Endothelial cell of umbilical vein (primary cell): ENCODE data around the gene PRKCQ. TPM values are rescaled to one million over a fixed set of nuclear protein-coding genes. Genes with fewer than 3 reads are reported as not detected.

Experiments
- BruUV-seq: library from RNA; stranded (reverse); fragments of 400-500 nt; replicated peaks from 2 replicates; lab custom pipeline; 2021; lab: Mats Ljungman, UMichigan
- CTCF ChIA-PET: fragments of 300-600, 350-600 bp; sonication (Branson Sonifier 250); formaldehyde crosslinking; loops from one replicate; lab custom pipeline; 2021; ENCODE audit warnings: antibody characterized with exemption, inconsistent platforms; lab: Charles Lee
- POLR2A ChIA-PET: fragments of 300-600, 350-600 bp; sonication (Branson Sonifier 250); formaldehyde crosslinking; loops from one replicate; lab custom pipeline; 2021; ENCODE audit warnings: antibody characterized with exemption, inconsistent platforms; lab: Charles Lee
- DNase-seq: peaks from one replicate; pipeline ENCODE4 v3.0.0-alpha.2; 2011; ENCODE audit warnings: low read depth, low spot score
- FAIRE-seq: peaks from 2 replicates; lab custom pipeline; 2011; peaks lifted over from hg19 to GRCh38; lab: Jason Lieb, UNC
- H2AFZ ChIP-seq: 2 replicates; pipeline ENCODE4 v1.6.0; 2012; ENCODE audit warnings: low read depth, low read length, control low read depth, inconsistent platforms
- H3K27ac ChIP-seq: 2 replicates; pipeline ENCODE4 v1.5.1; 2011; ENCODE audit warnings: low read depth, mild to moderate bottlenecking, control low read depth, low read length, moderate library complexity; ENCODE audit not compliant: insufficient read depth
- H3K27me3 ChIP-seq, 2 experiments: 2 replicates each; pipeline versions ENCODE4 v1.6.0 to v1.6.1; 2011; ENCODE audit warnings: low read length in 2 of 2, mixed read lengths in 1 of 2; ENCODE audit not compliant: control insufficient read depth in 2 of 2, insufficient read depth in 2 of 2
- H3K36me3 ChIP-seq, 2 experiments: 2 replicates in 1 of 2; 3 replicates in 1 of 2; pipeline ENCODE4 v1.5.1; 2011; ENCODE audit warnings: low read length in 2 of 2, mild to moderate bottlenecking in 1 of 2, moderate library complexity in 1 of 2; ENCODE audit not compliant: control insufficient read depth in 2 of 2, insufficient read depth in 2 of 2; ENCODE audit errors: extremely low read depth in 1 of 2
- H3K4me1 ChIP-seq: 3 replicates; pipeline ENCODE4 v1.5.1; 2011; ENCODE audit warnings: mild to moderate bottlenecking, low read length; ENCODE audit not compliant: control insufficient read depth, insufficient read depth; ENCODE audit errors: extremely low read depth
- H3K4me2 ChIP-seq: 2 replicates; pipeline ENCODE4 v1.6.1; 2011; ENCODE audit warnings: low read length, control low read depth, mixed read lengths; ENCODE audit not compliant: insufficient read depth
- H3K4me3 ChIP-seq, 3 experiments: fragments of 200-600 bp in 1 of 3; sonication (generic), shearing (Covaris generic) in 1 of 3; replicated peaks in 1 of 3; 2 replicates each; pipeline ENCODE4 v1.5.1; 2011 to 2016; ENCODE audit warnings: control low read depth in 3 of 3, low read length in 3 of 3, mild to moderate bottlenecking in 2 of 3, inconsistent platforms in 1 of 3, low read depth in 1 of 3, moderate library complexity in 1 of 3; ENCODE audit not compliant: insufficient read depth in 1 of 3
- H3K79me2 ChIP-seq: 2 replicates; pipeline ENCODE4 v1.6.0; 2012; ENCODE audit warnings: low read length, inconsistent platforms; ENCODE audit not compliant: control insufficient read depth, insufficient read depth
- H3K9ac ChIP-seq: replicated peaks from 2 replicates; pipeline ENCODE3; 2011; ENCODE audit warnings: low read length, control low read depth; ENCODE audit not compliant: insufficient read depth; ENCODE audit errors: extremely low read depth
- H3K9me1 ChIP-seq: replicated peaks from 3 replicates; pipeline ENCODE4 v1.6.0; 2011; ENCODE audit warnings: mild to moderate bottlenecking, low read length; ENCODE audit not compliant: control insufficient read depth, insufficient read depth; ENCODE audit errors: extremely low read depth
- H3K9me3 ChIP-seq: replicated peaks from 2 replicates; pipeline ENCODE4 v1.5.1; 2012; ENCODE audit warnings: low read length, inconsistent platforms; ENCODE audit not compliant: control insufficient read depth, insufficient read depth
- H4K20me1 ChIP-seq: replicated peaks from 2 replicates; pipeline ENCODE3; 2011; ENCODE audit warnings: mild to moderate bottlenecking, low read length; ENCODE audit not compliant: control insufficient read depth, insufficient read depth; ENCODE audit errors: extremely low read depth
- EZH2 ChIP-seq: IDR thresholded peaks from 2 replicates; pipeline ENCODE4 v1.6.1; 2012; ENCODE audit warnings: borderline replicate concordance, low read depth, mild to moderate bottlenecking, moderate library complexity, low read length, inconsistent platforms; ENCODE audit not compliant: severe bottlenecking
- FOS ChIP-seq: IDR thresholded peaks from 2 replicates; pipeline ENCODE4 v1.6.1; 2011; ENCODE audit warnings: mild to moderate bottlenecking, low read length, moderate library complexity, borderline replicate concordance; ENCODE audit not compliant: insufficient read depth
- GATA2 ChIP-seq: IDR thresholded peaks from 2 replicates; pipeline ENCODE4 v1.7.0; 2011; ENCODE audit warnings: low read depth, mild to moderate bottlenecking, moderate library complexity, mixed read lengths, low read length; ENCODE audit not compliant: insufficient read length, insufficient read depth
- JUN ChIP-seq: IDR thresholded peaks from 2 replicates; pipeline ENCODE4 v1.6.1; 2011; ENCODE audit warnings: borderline replicate concordance, low read depth; ENCODE audit not compliant: insufficient read length, insufficient read depth
- MYC ChIP-seq: IDR thresholded peaks from one replicate; pipeline ENCODE4 v1.6.1; 2011; ENCODE audit warnings: mild to moderate bottlenecking, low read depth, low read length
- POLR2A ChIP-seq: IDR thresholded peaks from 2 replicates; pipeline ENCODE4 v1.6.1; 2012; ENCODE audit warnings: low read depth, mild to moderate bottlenecking, control low read depth, low read length
- POLR2AphosphoS5 ChIP-seq: IDR thresholded peaks from 2 replicates; pipeline ENCODE4 v1.6.1; 2012; ENCODE audit warnings: low read depth, mild to moderate bottlenecking, control low read depth, low read length, moderate library complexity; ENCODE audit not compliant: insufficient read depth
- dilution Hi-C: fragments of 300-500 bp; cut with MboI; formaldehyde crosslinking; loops from one replicate; pipeline ENCODE4 v1.15.0; 2019; ENCODE audit warnings: low sequenced_read_pairs; ENCODE audit not compliant: extremely low pct_ligation_motif_present
- intact Hi-C: fragments of 100-400 bp; cut with micrococcal nuclease; formaldehyde crosslinking; loops from one replicate; pipeline ENCODE4 v1.10.0; 2022
- polyA plus RNA-seq, 4 experiments: library from polyadenylated mRNA; depleted of rRNA in 3 of 4; stranded (reverse) in 3 of 4; unstranded in 1 of 4; fragments of >200 nt; gene quantifications; 2 replicates each; pipeline versions ENCODE4 v1.2.1 to v1.2.3, GENCODE V29; 2011 to 2012; ENCODE audit warnings: missing spikeins in 1 of 4
- total RNA-seq: library from RNA; stranded (reverse); gene quantifications from 2 replicates; pipeline ENCODE4 v1.2.3, GENCODE V29; 2021
- TF ChIP-seq, protein P1 (sequence below), 2 donors: IDR thresholded peaks; 1 replicate in 1 of 2; 2 replicates in 1 of 2; pipeline ENCODE4 v1.5.1; 2011; ENCODE audit warnings: low read length in 2 of 2, mild to moderate bottlenecking in 2 of 2, moderate library complexity in 2 of 2, control low read depth in 1 of 2, inconsistent platforms in 1 of 2, low read depth in 1 of 2; ENCODE audit not compliant: insufficient read depth in 1 of 2; ENCODE audit errors: extremely low read depth in 1 of 2
- TF ChIP-seq, protein P2 (sequence below): IDR thresholded peaks from 2 replicates; pipeline ENCODE4 v1.6.1; 2011; ENCODE audit not compliant: insufficient read depth, insufficient read length

The PRKCQ gene
- total and polyA plus RNA-seq, 2 donors (not counting 3 experiments of a cell fraction or from before 2014, with no cell fraction given), result 0.32 to 0.55 TPM

DNA sequence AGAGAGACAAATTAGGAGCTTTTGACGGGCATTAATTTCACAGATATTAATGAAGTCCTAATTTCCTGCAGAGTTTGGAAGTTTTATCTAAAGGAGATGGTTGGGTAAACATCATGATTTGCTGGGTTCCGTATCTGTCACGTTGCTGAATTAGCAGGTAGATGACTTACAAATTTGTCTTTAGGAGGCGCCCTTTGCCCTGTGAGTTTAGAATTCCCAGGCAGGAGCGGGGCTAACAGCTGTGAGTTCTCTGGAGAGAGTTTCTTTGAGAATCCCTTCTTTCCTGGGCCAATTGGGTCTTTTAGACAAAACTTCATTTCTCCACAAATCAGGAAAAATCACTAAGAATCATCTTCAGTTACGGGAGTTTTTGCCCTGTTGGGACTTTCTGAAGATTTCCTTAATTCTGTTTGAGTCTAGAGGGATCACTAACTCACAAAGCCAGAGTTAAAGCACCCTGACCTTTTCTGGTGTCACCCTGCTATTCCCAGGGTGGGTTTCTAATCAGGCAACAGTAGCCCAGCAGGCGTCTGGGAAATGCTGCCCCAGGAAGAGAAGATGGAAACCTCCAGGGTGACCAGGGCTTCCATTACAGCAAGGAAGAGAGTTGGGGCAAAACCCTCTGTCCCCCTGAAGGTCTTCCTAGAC, 63.7 kb downstream of the PRKCQ start:
- dilution Hi-C loops (no loop called here), intact Hi-C loops (no loop called here)
- Histone ChIP-seq H3K79me2 (no peaks in the 10 kb centered on the region), H3K4me2 (no peak overlapping the region), H3K9ac (no peak overlapping the region), H3K36me3 (no peaks in the 10 kb centered on the region), H3K27me3 (no peaks in the 10 kb centered on the region), H3K9me1 (no peaks in the 10 kb centered on the region), H3K27ac (no peak overlapping the region), H3K9me3 (no peaks in the 10 kb centered on the region), H3K4me1 (no peaks in the 10 kb centered on the region), H2AFZ (no peak overlapping the region), H4K20me1 (no peaks in the 10 kb centered on the region), H3K4me3 (no peak overlapping the region)
- CTCF ChIA-PET, result no interaction called here
- no peak for TF ChIP-seq GATA2
- TF ChIP-seq, protein P1, sequence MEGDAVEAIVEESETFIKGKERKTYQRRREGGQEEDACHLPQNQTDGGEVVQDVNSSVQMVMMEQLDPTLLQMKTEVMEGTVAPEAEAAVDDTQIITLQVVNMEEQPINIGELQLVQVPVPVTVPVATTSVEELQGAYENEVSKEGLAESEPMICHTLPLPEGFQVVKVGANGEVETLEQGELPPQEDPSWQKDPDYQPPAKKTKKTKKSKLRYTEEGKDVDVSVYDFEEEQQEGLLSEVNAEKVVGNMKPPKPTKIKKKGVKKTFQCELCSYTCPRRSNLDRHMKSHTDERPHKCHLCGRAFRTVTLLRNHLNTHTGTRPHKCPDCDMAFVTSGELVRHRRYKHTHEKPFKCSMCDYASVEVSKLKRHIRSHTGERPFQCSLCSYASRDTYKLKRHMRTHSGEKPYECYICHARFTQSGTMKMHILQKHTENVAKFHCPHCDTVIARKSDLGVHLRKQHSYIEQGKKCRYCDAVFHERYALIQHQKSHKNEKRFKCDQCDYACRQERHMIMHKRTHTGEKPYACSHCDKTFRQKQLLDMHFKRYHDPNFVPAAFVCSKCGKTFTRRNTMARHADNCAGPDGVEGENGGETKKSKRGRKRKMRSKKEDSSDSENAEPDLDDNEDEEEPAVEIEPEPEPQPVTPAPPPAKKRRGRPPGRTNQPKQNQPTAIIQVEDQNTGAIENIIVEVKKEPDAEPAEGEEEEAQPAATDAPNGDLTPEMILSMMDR (IDR thresholded peaks at IDR 0.05; ENCODE audit: extremely low read depth in 1 of 2, insufficient read depth in 1 of 2, low read depth in 1 of 2, low read length in 2 of 2), result no peak
- no peak for TF ChIP-seq POLR2AphosphoS5
- TF ChIP-seq, protein P2, sequence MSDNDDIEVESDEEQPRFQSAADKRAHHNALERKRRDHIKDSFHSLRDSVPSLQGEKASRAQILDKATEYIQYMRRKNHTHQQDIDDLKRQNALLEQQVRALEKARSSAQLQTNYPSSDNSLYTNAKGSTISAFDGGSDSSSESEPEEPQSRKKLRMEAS, result no peak
- TF ChIP-seq EZH2, result no peak
- TF ChIP-seq JUN, result no peak
- no peak for TF ChIP-seq FOS
- TF ChIP-seq POLR2A, result no peak
- no peak for TF ChIP-seq MYC
- DNase-seq (no peak), FAIRE-seq (no peak)
- POLR2A ChIA-PET, result no interaction called here
- BruUV-seq, result no TSS peak
